PC-3 (cell line): ENCODE measurements around the gene MYBPC3. TPM values are rescaled to one million over a fixed set of nuclear protein-coding genes. Genes with fewer than 3 reads are reported as not detected.

Experiments used
- ATAC-seq: fragments of 200-7000 bp; cut with Tn5 transposase; 2 replicates; pipeline ENCODE4 v1.9.1; 2020; ENCODE audit warnings: mild to moderate bottlenecking, moderate library complexity
- BruUV-seq: library from RNA; stranded (reverse); fragments of 400-500 nt; replicated peaks from 2 replicates; lab custom pipeline; 2021; lab: Mats Ljungman, UMichigan
- CTCF ChIA-PET: fragments of 300-600 bp; sonication (Branson Sonifier 250); formaldehyde crosslinking; loops from one replicate; lab custom pipeline; 2022; ENCODE audit warnings: antibody characterized with exemption; lab: Charles Lee
- POLR2A ChIA-PET: fragments of 300-600 bp; sonication (Branson Sonifier 250); formaldehyde crosslinking; loops from one replicate; lab custom pipeline; 2022; ENCODE audit warnings: antibody characterized with exemption; ENCODE audit not compliant: unreplicated experiment; lab: Charles Lee
- DNase-seq: peaks from one replicate; pipeline ENCODE4 v3.0.0-alpha.2; 2015
- H2AFZ ChIP-seq: fragments of 300-600 bp; sonication (generic); 2 replicates; pipeline ENCODE4 v1.6.0; 2016; ENCODE audit warnings: antibody characterized with exemption, low read length
- H3F3A ChIP-seq: fragments of 300-600 bp; sonication (generic); one replicate; pipeline ENCODE4 v1.6.0; 2017; ENCODE audit warnings: antibody characterized with exemption, low read length, control low read depth, mild to moderate bottlenecking; ENCODE audit not compliant: unreplicated experiment
- H3K27ac ChIP-seq: fragments of 300-600 bp; sonication (generic); 2 replicates; pipeline ENCODE4 v1.5.1; 2016; ENCODE audit warnings: mild to moderate bottlenecking, low read length
- H3K27me3 ChIP-seq: fragments of 300-600 bp; sonication (generic); 2 replicates; pipeline ENCODE4 v1.6.1; 2016; ENCODE audit warnings: low read length, mixed read lengths
- H3K36me3 ChIP-seq: fragments of 300-600 bp; sonication (generic); 2 replicates; pipeline ENCODE4 v1.6.1; 2016; ENCODE audit warnings: low read depth, mixed run types, low read length, mixed read lengths
- H3K4me1 ChIP-seq: fragments of 300-600 bp; sonication (generic); 2 replicates; pipeline ENCODE4 v1.5.1; 2016; ENCODE audit warnings: low read length; ENCODE audit not compliant: insufficient read depth
- H3K4me2 ChIP-seq: fragments of 300-600 bp; sonication (generic); 2 replicates; pipeline ENCODE4 v1.6.0; 2016; ENCODE audit warnings: low read length
- H3K4me3 ChIP-seq: fragments of 300-600 bp; sonication (generic); 2 replicates; pipeline ENCODE4 v1.5.1; 2016; ENCODE audit warnings: mild to moderate bottlenecking, low read length, mixed read lengths
- H3K79me2 ChIP-seq: fragments of 300-600 bp; sonication (generic); 2 replicates; pipeline ENCODE4 v1.6.1; 2017; ENCODE audit warnings: low read length, mixed read lengths
- H3K9ac ChIP-seq: fragments of 300-600 bp; sonication (generic); 2 replicates; pipeline ENCODE4 v1.6.0; 2016; ENCODE audit warnings: mild to moderate bottlenecking, low read length
- H3K9me2 ChIP-seq: fragments of 300-600 bp; sonication (generic); replicated peaks from 2 replicates; pipeline ENCODE4 v1.6.1; 2016; ENCODE audit warnings: mixed run types, low read length, mixed read lengths
- H3K9me3 ChIP-seq: fragments of 300-600 bp; sonication (generic); 2 replicates; pipeline ENCODE4 v1.6.1; 2016; ENCODE audit warnings: low read length, mixed read lengths
- H4K20me1 ChIP-seq: fragments of 300-600 bp; sonication (generic); 2 replicates; pipeline ENCODE4 v1.6.1; 2016; ENCODE audit warnings: low read length, mixed read lengths
- EZH2 ChIP-seq: fragments of 300-600 bp; sonication (generic); IDR thresholded peaks from one replicate; pipeline ENCODE4 v1.6.1; 2017; ENCODE audit warnings: antibody characterized with exemption, mild to moderate bottlenecking, low read length; ENCODE audit not compliant: unreplicated experiment
- EZH2phosphoT487 ChIP-seq: fragments of 300-600 bp; sonication (generic); IDR thresholded peaks from 2 replicates; pipeline ENCODE4 v1.6.1; 2018; ENCODE audit warnings: mild to moderate bottlenecking, antibody characterized with exemption, low read length, borderline replicate concordance
- intact Hi-C: fragments of 100-400 bp; cut with micrococcal nuclease; formaldehyde crosslinking; loops from 2 replicates; pipeline ENCODE4 v1.9.0; 2023
- total RNA-seq: library from RNA; depleted of rRNA; stranded (reverse); fragments of >200 nt; gene quantifications from 2 replicates; pipeline ENCODE4 v1.2.3, GENCODE V29; 2014
- TF ChIP-seq, protein P1 (sequence below): fragments of 300-600 bp; sonication (generic); conservative IDR thresholded peaks from 2 replicates; pipeline ENCODE4 v1.5.1; 2017; ENCODE audit warnings: antibody characterized with exemption, low read depth, mild to moderate bottlenecking, low read length

Gene MYBPC3
- total RNA-seq, 1 experiment from 2014 or later = not detected

DNA sequence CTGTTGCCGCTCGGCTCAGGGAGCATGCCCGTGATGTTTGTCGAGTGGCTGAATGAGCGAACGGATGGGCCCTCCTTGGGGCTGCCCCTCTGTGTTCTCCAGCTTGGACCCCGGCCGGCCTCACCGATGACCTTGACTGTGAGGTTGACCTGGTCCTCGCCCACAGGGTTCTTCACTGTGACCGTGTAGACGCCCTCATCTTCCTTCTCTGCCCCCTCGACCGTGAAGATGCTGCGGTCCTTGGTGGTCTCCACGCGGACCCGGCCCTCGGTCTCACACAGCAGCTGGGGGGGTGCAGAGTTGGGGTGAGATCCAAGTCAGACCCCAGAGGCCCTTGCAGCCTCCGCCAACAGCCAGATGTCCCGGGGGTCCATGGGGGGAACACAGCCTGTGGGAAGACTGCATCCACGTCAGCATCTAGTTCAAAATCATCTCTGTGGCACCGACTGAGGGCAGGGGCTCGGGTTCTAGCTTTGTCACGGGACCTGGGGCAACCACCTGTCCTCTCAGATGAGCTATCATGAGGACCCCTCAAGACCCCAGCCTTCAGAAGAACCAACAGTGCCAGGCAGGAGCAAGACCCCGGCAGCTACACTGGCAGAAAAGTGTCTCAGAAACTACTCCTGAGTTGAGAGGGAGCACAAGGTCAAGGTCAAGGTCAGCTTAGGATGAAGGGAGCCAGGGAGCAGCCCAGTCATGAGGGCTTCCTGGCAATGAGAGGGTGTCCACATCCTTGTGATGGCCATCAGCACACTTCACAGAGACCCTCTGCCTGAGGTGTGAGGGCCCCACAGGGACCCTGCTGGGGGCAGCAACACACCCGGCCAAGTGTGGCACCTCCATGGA, 13.9 kb downstream of the MYBPC3 start:
- DNase-seq = no peak
- no peaks in the 10 kb centered on the region for H4K20me1 ChIP-seq
- intact Hi-C loops = no loop called here
- ChIA-PET POLR2A (no interaction called here), CTCF (no interaction called here)
- no peak overlapping the region for H3K4me3 ChIP-seq
- no peak for TF ChIP-seq EZH2
- TF ChIP-seq, protein P1, sequence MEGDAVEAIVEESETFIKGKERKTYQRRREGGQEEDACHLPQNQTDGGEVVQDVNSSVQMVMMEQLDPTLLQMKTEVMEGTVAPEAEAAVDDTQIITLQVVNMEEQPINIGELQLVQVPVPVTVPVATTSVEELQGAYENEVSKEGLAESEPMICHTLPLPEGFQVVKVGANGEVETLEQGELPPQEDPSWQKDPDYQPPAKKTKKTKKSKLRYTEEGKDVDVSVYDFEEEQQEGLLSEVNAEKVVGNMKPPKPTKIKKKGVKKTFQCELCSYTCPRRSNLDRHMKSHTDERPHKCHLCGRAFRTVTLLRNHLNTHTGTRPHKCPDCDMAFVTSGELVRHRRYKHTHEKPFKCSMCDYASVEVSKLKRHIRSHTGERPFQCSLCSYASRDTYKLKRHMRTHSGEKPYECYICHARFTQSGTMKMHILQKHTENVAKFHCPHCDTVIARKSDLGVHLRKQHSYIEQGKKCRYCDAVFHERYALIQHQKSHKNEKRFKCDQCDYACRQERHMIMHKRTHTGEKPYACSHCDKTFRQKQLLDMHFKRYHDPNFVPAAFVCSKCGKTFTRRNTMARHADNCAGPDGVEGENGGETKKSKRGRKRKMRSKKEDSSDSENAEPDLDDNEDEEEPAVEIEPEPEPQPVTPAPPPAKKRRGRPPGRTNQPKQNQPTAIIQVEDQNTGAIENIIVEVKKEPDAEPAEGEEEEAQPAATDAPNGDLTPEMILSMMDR = no peak
- no peak for TF ChIP-seq EZH2phosphoT487
- no TSS peak for BruUV-seq
- H2AFZ ChIP-seq = no peak overlapping the region
- H3K9ac ChIP-seq = no peak overlapping the region
- ATAC-seq = no peak
- no peaks in the 10 kb centered on the region for H3K36me3 ChIP-seq
- no peaks in the 10 kb centered on the region for H3K9me2 ChIP-seq
- H3K79me2 ChIP-seq = no peaks in the 10 kb centered on the region
- H3K4me1 ChIP-seq = no peaks in the 10 kb centered on the region
- no peak overlapping the region for H3K27ac ChIP-seq
- H3K27me3 ChIP-seq = no peaks in the 10 kb centered on the region
- no peak overlapping the region for H3K4me2 ChIP-seq
- no peaks in the 10 kb centered on the region for H3K9me3 ChIP-seq
- H3F3A ChIP-seq = no peaks in the 10 kb centered on the region

DNA sequence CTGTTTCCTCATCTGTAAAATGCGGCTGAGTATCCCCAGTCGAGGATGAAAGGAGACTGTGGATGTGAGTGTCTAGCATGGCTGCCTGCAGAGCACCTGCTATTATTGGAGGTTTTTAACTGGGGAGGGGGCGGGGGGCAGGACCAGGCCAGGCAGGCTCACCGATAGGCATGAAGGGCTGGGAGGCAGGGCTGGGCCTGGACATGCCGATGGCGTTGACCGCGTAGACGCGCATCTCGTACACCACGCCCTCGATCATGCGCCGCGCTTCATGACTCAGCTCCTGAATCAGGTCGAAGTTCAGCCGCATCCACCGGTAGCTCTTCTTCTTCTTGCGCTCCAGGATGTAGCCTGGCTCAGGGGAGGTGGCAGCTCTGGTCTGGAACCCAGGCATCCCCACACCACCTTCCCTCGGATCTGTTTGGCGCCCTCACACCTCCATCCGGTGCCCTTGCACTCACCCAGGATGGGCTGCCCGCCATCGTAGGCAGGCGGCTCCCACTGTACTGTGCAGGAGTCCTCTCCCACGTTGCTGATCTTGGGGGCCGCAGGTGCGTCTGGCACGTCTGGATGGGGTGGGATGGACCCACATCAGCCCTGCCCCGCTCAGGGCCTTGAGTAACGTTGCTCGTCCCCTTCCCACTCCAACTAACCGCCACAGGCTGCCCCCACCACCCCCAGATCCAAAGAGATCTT, 15.1 kb downstream of the MYBPC3 start:
- DNase-seq = no peak
- H4K20me1 ChIP-seq = no peaks in the 10 kb centered on the region
- ChIA-PET CTCF (no interaction called here), POLR2A (no interaction called here)
- ATAC-seq = no peak
- H2AFZ ChIP-seq = no peak overlapping the region
- no peaks in the 10 kb centered on the region for H3K36me3 ChIP-seq
- no peak overlapping the region for H3K9ac ChIP-seq
- H3K9me2 ChIP-seq = no peaks in the 10 kb centered on the region
- H3K9me3 ChIP-seq = no peaks in the 10 kb centered on the region
- BruUV-seq = no TSS peak
- no peak overlapping the region for H3K27ac ChIP-seq
- no peak overlapping the region for H3K4me3 ChIP-seq
- no peaks in the 10 kb centered on the region for H3F3A ChIP-seq
- H3K4me1 ChIP-seq = no peaks in the 10 kb centered on the region
- H3K4me2 ChIP-seq = no peak overlapping the region
- H3K79me2 ChIP-seq = no peaks in the 10 kb centered on the region
- no peaks in the 10 kb centered on the region for H3K27me3 ChIP-seq
- TF ChIP-seq EZH2phosphoT487 = no peak
- TF ChIP-seq, protein P1 = no peak
- no peak for TF ChIP-seq EZH2
- intact Hi-C loops = no loop called here

DNA sequence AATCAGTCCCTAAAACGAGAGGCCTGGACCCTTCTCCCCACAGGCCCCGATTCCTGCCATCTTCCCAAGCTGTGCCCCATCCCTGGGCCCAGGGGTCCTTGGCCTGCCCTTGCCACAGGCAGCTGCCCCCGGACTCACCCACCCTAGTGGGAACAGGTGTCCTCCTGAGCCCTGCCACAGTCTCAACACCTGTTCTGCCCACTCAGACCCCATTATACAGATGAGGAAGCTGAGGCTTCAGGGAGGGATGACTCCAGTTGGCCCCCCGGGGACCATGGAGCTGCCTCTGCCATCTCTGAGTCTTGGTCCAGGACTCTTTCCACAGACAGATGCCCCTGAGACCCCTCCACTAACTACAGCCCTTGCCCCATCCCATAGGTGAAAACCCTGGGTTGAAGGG, 15.9 kb downstream of the MYBPC3 start:
- Histone ChIP-seq H3K4me3 (no peak overlapping the region), H3K79me2 (no peaks in the 10 kb centered on the region), H3K4me1 (no peaks in the 10 kb centered on the region), H3K36me3 (no peaks in the 10 kb centered on the region), H4K20me1 (no peaks in the 10 kb centered on the region), H3K9me3 (no peaks in the 10 kb centered on the region), H3K4me2 (no peak overlapping the region), H3K27ac (no peak overlapping the region), H3K27me3 (no peaks in the 10 kb centered on the region), H3K9me2 (no peaks in the 10 kb centered on the region), H3F3A (no peaks in the 10 kb centered on the region), H2AFZ (no peak overlapping the region), H3K9ac (no peak overlapping the region)
- ChIA-PET CTCF (no interaction called here), POLR2A (no interaction called here)
- intact Hi-C loops = no loop called here
- DNase-seq = no peak
- BruUV-seq = no TSS peak
- TF ChIP-seq, protein P1 = no peak
- TF ChIP-seq EZH2phosphoT487 (no peak), EZH2 (no peak)
- no peak for ATAC-seq
